HEK293 (cell line): ENCODE results near the gene TMCC1.

Experiments used
- ZBTB1 ChIP-seq: fragments of 450-650 bp; formaldehyde crosslinking; IDR thresholded peaks from 2 replicates; pipeline ENCODE4 v1.5.1; 2016; ENCODE audit warnings: missing biosample characterization, missing genetic modification characterization
- ZFHX2 ChIP-seq: fragments of 450-650 bp; formaldehyde crosslinking; conservative IDR thresholded peaks from 2 replicates; pipeline ENCODE4 v1.5.1; 2016; ENCODE audit warnings: missing biosample characterization, missing genetic modification characterization
- ZNF510 ChIP-seq: fragments of 450-650 bp; formaldehyde crosslinking; IDR thresholded peaks from 2 replicates; pipeline ENCODE4 v1.5.1; 2018; ENCODE audit warnings: mild to moderate bottlenecking, missing genetic modification characterization, missing biosample characterization; ENCODE audit not compliant: insufficient replicate concordance
- ZNF548 ChIP-seq: fragments of 450-650 bp; formaldehyde crosslinking; IDR thresholded peaks from 2 replicates; pipeline ENCODE4 v1.5.1; 2016; ENCODE audit warnings: missing biosample characterization, missing genetic modification characterization
- ZNF830 ChIP-seq: fragments of 450-650 bp; IDR thresholded peaks from 2 replicates; pipeline ENCODE4 v1.5.0; 2018; ENCODE audit warnings: missing biosample characterization, missing genetic modification characterization, low read depth, mild to moderate bottlenecking, moderate library complexity
- TF ChIP-seq, protein P1 (sequence below): fragments of 450-650 bp; formaldehyde crosslinking; IDR thresholded peaks from 2 replicates; pipeline ENCODE4 v1.5.1; 2016; ENCODE audit warnings: missing biosample characterization, missing genetic modification characterization
- TF ChIP-seq, protein P2 (sequence below): fragments of 450-650 bp; formaldehyde crosslinking; IDR thresholded peaks from 2 replicates; pipeline ENCODE4 v1.5.1; 2016; ENCODE audit warnings: missing biosample characterization, missing genetic modification characterization
- TF ChIP-seq, protein P3 (sequence below): fragments of 450-650 bp; formaldehyde crosslinking; IDR thresholded peaks from 2 replicates; pipeline ENCODE4 v1.5.1; 2016; ENCODE audit warnings: missing biosample characterization, missing genetic modification characterization

DNA sequence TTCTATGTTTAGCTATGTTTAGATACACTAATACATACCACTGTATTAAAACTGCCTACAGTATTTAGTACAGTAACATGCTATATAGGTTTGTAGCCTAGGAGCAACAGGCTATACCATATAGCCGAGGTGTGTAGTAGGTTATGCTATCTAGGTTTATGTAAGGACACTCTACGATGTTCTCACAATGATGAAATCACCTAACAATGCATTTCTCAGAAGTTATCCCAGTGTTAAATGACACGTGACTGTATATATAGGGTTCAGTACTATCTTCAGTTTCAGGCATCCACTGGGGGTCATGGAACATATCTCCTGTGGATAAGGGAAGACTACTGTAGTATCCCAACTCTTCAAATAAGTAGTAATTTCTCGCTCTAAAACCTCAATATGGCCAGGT lies 97.4 kb downstream of the TMCC1 start:
- TF ChIP-seq, protein P1, sequence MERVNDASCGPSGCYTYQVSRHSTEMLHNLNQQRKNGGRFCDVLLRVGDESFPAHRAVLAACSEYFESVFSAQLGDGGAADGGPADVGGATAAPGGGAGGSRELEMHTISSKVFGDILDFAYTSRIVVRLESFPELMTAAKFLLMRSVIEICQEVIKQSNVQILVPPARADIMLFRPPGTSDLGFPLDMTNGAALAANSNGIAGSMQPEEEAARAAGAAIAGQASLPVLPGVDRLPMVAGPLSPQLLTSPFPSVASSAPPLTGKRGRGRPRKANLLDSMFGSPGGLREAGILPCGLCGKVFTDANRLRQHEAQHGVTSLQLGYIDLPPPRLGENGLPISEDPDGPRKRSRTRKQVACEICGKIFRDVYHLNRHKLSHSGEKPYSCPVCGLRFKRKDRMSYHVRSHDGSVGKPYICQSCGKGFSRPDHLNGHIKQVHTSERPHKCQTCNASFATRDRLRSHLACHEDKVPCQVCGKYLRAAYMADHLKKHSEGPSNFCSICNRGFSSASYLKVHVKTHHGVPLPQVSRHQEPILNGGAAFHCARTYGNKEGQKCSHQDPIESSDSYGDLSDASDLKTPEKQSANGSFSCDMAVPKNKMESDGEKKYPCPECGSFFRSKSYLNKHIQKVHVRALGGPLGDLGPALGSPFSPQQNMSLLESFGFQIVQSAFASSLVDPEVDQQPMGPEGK (tag by site-specific recombination), result no peak
- TF ChIP-seq ZBTB1 (tag by site-specific recombination) (no peak), ZFHX2 (tag by site-specific recombination) (no peak), ZNF830 (tag by site-specific recombination) (no peak), ZNF548 (tag by site-specific recombination) (no peak), ZNF510 (tag by site-specific recombination) (no peak)
- TF ChIP-seq, protein P2, sequence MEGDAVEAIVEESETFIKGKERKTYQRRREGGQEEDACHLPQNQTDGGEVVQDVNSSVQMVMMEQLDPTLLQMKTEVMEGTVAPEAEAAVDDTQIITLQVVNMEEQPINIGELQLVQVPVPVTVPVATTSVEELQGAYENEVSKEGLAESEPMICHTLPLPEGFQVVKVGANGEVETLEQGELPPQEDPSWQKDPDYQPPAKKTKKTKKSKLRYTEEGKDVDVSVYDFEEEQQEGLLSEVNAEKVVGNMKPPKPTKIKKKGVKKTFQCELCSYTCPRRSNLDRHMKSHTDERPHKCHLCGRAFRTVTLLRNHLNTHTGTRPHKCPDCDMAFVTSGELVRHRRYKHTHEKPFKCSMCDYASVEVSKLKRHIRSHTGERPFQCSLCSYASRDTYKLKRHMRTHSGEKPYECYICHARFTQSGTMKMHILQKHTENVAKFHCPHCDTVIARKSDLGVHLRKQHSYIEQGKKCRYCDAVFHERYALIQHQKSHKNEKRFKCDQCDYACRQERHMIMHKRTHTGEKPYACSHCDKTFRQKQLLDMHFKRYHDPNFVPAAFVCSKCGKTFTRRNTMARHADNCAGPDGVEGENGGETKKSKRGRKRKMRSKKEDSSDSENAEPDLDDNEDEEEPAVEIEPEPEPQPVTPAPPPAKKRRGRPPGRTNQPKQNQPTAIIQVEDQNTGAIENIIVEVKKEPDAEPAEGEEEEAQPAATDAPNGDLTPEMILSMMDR (tag by site-specific recombination), result no peak
- TF ChIP-seq, protein P3, sequence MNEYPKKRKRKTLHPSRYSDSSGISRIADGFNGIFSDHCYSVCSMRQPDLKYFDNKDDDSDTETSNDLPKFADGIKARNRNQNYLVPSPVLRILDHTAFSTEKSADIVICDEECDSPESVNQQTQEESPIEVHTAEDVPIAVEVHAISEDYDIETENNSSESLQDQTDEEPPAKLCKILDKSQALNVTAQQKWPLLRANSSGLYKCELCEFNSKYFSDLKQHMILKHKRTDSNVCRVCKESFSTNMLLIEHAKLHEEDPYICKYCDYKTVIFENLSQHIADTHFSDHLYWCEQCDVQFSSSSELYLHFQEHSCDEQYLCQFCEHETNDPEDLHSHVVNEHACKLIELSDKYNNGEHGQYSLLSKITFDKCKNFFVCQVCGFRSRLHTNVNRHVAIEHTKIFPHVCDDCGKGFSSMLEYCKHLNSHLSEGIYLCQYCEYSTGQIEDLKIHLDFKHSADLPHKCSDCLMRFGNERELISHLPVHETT (tag by site-specific recombination), result no peak
